SHP77 (cell line): ENCODE measurements around the gene CREB5.
A peak's percentile ranks its signal among the peaks of the same experiment; 100 is the strongest.

ENCODE experiments used
- DNase-seq, 2 experiments: peaks; one replicate each; lab custom pipeline; 2025; lab: John Stamatoyannopoulos, UW

CREB5 gene

GRCh38 chr7:28435152-28435551, 22.8 kb downstream of the CREB5 start:
- DNase-seq = no peak

GRCh38 chr7:28435732-28436378, 23.5 kb downstream of the CREB5 start:
- DNase-seq = peak; percentile 75 to 83

- no peak for DNase-seq
These were observed 27.8 kb downstream of the CREB5 start for GRCh38 chr7:28440055-28440601.

DNA sequence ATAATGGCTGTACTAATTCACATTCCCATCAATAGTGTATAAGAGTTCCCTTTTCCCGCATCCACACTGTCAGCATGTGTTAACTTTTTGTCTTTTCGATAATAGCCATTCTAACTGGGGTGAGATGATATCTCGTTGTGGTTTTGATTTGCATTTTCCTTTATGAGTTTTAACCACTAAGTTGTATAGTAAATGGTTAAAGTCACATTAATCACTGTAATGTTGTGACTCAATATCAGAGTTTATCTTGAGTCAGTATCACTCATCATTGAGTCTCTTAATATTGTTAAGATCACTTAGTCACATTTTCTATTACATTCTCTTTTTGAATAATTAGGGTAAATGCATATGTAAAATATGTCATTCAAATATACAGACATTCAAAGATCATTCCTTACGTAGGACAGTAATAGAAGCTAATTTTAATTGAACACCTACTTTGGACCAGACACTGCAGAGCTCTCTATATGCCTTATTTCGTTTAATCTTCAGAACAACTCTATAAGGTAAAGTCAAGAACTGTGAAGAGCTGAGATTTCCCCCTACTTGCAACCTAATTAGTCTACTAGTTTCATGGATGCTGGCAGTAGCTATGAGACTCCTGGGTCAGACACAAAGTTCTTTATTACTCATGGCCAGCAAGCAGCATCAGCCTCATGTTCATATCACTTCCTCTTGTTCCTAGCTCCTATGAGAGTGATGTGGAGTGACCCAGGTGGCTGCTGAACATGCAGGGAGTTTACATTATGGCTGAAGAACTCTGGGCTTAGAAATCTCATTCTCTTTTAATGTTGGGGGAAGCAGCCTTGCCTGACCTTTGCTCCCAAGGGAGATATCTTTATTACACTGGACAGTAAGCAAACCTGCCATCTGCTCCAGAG, 30.5 kb downstream of the CREB5 start:
- no peak for DNase-seq

GRCh38 chr7:28446131-28446530, 33.8 kb downstream of the CREB5 start:
- no peak for DNase-seq

GRCh38 chr7:28447071-28447470, 34.8 kb downstream of the CREB5 start:
- DNase-seq = no peak

DNA sequence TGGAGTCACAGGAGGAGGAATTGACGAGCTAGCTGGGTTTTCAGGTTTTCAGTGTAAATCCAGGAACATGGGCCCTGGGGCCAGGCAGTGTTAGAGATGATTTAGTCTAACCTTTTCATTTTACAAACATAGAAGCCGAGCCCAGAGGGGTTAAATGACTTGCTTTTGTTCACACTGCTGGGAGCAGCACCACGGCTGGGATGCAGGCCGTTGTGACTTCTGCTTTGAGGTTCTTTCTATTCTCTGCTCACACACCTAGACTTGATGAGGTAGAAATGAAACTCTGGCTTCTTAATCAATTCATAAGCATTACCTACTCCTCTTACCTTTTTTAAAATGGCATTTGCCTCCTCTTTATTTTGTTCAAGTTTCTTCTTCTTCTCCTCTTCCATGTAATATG, 36.4 kb downstream of the CREB5 start:
- DNase-seq = no peak

DNA sequence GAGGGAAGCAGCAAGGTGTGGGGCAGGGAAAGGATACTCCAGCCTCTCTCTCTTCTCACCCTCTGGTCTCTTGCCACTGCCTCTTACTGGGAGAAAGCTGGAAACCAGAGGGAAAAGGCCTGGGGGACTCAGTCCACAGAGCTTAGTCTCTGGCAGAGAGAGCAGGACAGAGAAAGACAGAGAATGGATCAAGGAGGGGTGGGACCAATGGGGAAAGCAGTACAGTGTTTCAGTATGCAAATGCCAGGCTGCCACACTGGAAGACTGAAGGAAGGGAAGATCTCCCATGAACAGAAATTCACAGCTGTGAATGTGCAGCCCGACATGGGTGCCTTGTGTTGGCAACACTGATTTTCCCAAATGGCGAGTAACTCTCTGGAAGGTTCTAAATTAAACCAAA, 40.4 kb downstream of the CREB5 start:
- DNase-seq = no peak

DNA sequence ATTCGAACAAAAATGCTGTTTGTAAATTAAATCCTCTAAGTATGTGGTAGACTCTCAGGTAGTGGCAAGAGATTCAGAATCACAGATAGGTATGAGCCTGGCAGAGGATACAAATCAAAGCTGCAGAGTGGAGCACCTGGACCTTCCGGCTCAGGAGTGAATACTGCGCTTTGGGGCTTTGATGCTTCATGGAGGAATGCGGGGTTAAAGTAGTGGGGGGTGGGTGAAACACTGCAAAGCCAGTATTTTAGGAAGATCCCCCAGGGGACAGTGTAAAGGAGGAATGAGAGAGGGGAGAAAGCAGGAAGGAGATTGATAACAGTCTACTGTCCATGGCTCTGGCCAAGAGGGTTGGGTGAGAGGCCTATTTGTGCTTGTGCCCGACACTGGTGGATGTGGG, 43.2 kb downstream of the CREB5 start:
- DNase-seq = no peak

DNA sequence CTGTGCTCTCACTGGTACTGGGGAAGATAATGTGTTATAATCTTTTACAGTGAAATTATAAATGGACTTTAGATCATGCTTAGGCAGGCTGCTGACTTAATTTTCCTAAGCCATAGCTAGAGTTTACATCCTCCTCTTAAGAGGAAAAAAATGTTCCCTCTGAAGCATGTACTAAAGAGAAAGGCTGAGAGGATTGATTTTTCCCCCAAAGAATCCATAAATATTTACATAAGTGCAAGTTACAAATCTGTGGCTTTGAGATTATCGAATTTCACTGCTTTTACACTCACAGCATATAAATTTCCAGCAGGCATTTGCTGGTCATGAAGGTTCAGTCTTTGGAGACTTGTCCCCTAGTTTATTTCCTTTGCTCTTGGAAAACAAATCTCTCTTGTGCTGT, 43.7 kb downstream of the CREB5 start:
- DNase-seq = no peak

DNA sequence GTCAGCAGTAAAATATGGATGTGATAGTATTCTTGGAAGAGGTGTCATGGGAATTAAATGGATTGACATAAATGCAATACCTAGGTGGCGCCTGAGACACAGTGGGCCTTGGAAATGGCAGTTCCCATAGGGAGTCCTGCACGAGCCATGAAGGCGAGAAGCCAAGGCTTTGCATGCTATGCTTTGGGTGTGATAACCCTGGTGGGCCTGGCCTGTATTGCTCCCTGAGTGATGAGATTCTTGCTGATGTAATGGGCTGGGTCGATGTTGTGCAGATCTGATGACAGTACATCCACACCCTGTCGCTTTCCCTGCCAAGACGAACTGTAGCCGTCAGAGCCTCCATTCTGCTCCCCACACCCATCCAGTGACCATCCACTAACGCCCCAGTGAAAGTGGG, 46.4 kb downstream of the CREB5 start:
- no peak for DNase-seq

DNA sequence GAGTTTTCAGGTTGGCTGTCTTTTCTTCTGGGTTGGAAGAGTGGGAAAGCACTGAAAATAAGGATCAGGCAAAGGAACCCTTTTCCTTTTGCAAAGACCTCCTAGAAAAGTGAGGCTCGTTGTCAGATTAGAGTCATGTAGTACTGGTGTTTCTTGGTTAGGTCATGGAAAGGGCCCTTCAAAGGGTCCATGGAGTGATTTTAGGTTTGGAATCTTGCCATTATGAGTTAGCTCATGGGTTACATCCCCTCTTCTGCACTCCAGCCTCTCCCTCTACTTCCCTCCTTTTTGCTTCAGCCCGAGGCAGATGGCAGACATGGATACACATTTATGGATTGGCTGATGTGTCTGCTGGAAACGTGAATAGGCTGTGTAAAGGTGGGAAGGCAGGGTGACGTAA, 47.0 kb downstream of the CREB5 start:
- DNase-seq = no peak

DNA sequence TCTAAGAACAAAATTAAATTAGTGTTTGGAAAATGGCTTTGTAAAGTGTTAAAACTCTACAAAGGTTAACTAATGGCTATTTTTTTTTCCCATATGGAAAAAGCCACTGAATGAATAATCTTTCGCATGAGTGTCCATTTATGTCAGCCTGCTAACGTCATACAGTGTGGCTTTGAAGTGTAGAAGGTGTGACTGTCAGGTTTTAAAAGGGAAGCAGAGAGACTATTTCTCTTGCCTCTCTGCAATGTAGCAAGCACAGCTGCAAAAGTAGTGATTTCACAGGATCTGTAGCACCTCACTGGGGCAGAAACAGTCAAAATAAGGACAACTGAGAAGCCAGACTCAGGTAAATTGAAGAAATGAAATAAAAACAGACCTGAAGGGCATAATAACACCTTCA, 53.4 kb downstream of the CREB5 start:
- no peak for DNase-seq

DNA sequence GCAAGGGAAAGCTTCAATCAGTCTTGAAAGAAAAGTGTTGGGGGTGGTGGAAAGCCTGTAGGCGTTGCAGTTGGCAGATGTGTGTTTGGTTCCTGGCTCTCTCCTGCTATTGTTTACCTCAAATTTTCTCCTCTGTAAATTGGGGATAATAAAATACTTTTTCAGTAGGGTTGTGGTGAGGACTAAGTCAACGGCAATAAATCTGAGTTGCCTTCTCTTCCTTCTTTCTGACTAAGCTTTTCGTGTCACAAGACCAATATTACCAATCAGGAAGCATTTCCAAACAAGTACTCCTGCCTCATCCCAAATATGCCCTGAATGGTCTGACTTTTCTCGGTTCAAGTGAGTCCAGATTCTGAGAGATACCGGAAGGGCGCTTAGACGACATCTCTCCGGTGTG, 54.0 kb downstream of the CREB5 start:
- no peak for DNase-seq

- no peak for DNase-seq
These were observed 54.6 kb downstream of the CREB5 start for GRCh38 chr7:28466885-28467284.

- DNase-seq = no peak
These were observed 57.2 kb downstream of the CREB5 start for GRCh38 chr7:28469562-28469961.

DNA sequence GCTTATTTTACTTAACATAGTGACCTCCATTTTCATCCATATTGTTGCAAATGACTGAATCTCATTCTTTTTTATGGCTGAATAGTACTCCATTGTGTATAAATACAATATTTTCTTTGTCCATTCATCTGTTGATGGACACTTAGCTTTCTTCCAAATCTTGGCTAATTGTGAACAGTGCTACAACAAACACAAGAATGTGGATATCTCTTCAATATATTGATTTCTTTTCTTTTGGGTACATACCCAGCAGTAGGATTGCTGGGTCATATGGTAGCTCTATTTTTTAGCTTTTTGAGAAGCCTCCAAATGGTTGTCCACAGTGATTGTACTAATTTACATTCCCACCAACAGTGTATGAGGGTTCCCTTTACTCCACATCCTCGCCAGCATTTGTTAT, 58.0 kb downstream of the CREB5 start:
- DNase-seq = no peak

DNA sequence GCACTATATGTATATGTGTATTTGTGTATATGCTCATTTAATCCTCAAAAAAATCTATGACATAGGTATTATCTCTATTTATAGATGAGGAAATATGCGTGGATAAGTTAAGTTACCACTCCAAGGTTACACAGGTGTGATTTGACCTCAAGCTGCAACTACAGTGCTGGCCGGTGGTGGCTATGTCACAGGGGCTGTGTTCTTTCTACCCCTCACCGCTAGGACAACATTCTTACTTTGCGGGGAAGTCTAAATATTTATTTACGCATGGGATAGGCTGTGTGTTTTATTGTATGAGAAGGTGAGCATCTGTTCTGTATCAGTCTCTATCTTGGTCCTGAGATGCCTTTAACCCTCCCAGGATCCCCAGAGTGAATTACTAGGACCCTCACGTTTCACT, 60.0 kb downstream of the CREB5 start:
- no peak for DNase-seq

DNA sequence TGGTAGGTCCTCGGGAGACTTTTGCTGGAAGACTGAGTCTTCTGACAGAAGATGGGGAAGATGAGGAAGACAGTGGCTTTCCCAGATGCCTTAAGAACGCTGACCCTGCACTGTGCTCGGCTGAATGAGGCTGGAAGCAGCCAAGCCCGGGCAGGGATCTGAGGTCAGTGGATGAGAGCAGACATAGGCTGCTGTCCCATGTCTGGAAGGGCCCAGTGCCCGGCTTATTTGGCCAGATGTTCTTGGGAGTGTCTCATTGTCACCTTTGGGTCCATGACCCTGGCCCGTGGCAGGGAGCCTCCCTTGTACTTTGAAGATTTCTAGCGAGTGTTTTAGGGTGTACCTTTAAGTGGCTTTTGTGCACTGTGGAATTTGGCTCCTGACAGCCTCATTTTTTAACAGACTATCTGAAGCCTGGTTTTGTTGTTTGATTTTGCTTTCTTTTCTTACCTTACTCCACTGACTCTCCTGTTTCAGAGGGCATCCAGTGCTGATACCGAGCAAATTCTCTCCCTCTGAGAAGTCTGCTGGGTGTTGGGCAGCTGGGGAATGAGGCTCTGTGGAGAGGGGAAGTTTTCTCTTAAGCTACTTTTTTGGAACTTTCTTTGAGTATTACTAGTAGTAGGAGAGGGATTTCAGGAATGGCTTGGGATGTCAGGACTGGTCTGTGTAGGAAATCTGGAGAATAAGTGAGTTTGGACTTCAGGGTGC, 61.4 kb downstream of the CREB5 start:
- DNase-seq = no peak

- DNase-seq = no peak
These were observed 61.9 kb downstream of the CREB5 start for GRCh38 chr7:28474282-28474638.

GRCh38 chr7:28474640-28475039, 62.3 kb downstream of the CREB5 start:
- DNase-seq = no peak

GRCh38 chr7:28477041-28477442, 64.7 kb downstream of the CREB5 start:
- no peak for DNase-seq

DNA sequence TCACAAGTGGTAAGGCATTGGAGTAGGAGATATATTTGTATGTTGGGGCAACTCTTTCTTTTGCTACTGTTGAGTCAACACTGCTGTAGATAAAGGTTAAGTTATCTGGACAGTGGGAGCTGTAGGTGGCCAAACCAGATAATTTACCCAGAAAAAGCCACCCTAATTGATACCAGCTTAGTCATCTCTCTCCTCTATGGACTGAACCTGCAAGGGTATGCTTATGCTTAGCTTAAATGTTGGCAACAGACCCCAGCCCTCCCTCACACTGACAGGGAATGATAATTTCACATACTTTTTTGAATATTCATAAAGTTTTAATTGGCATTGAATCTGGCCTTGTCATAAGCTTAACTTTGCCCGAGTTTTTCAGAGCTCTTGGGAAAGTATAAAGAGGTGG, 66.3 kb downstream of the CREB5 start:
- no peak for DNase-seq
